RWPE2 (cell line): ENCODE data around the gene THAP4.

ENCODE experiments used
- ATAC-seq: fragments of 200-7000 bp; cut with Tn5 transposase; 3 replicates; pipeline ENCODE4 v1.9.1; 2021; ENCODE audit warnings: low read depth
- DNase-seq: peaks from one replicate; pipeline ENCODE4 v3.0.0-alpha.2; 2020; ENCODE audit warnings: low spot score
- H3K27ac ChIP-seq: fragments of 450-650 bp; 2 replicates; pipeline ENCODE4 v1.5.1; 2017; ENCODE audit warnings: mild to moderate bottlenecking; ENCODE audit not compliant: poor library complexity, severe bottlenecking
- H3K27me3 ChIP-seq: fragments of 250-450 bp; sonication (Bioruptor Pico); 2 replicates; pipeline ENCODE4 v1.5.1; 2021; ENCODE audit warnings: mild to moderate bottlenecking, moderate library complexity; ENCODE audit not compliant: insufficient read depth, poor library complexity, severe bottlenecking
- H3K36me3 ChIP-seq: fragments of 250-450 bp; sonication (Bioruptor Pico); 2 replicates; pipeline ENCODE4 v1.5.1; 2020; ENCODE audit warnings: low read depth, mild to moderate bottlenecking, moderate library complexity
- H3K4me1 ChIP-seq: fragments of 250-450 bp; sonication (Bioruptor Pico); 2 replicates; pipeline ENCODE4 v1.5.1; 2021; ENCODE audit warnings: mild to moderate bottlenecking, moderate library complexity; ENCODE audit not compliant: insufficient read depth, poor library complexity, severe bottlenecking
- H3K4me3 ChIP-seq: fragments of 250-450 bp; sonication (Bioruptor Pico); 2 replicates; pipeline ENCODE4 v1.5.1; 2021; ENCODE audit warnings: mild to moderate bottlenecking, moderate library complexity; ENCODE audit not compliant: severe bottlenecking
- H3K9me3 ChIP-seq: fragments of 250-450 bp; sonication (Bioruptor Pico); 2 replicates; pipeline ENCODE4 v1.5.1; 2021; ENCODE audit warnings: mild to moderate bottlenecking, moderate library complexity; ENCODE audit not compliant: severe bottlenecking
- TF ChIP-seq, protein P1 (sequence below): fragments of 450-650 bp; IDR thresholded peaks from one replicate; pipeline ENCODE4 v1.5.1; 2017; ENCODE audit warnings: mild to moderate bottlenecking, moderate library complexity; ENCODE audit not compliant: poor library complexity, severe bottlenecking

Gene THAP4

DNA sequence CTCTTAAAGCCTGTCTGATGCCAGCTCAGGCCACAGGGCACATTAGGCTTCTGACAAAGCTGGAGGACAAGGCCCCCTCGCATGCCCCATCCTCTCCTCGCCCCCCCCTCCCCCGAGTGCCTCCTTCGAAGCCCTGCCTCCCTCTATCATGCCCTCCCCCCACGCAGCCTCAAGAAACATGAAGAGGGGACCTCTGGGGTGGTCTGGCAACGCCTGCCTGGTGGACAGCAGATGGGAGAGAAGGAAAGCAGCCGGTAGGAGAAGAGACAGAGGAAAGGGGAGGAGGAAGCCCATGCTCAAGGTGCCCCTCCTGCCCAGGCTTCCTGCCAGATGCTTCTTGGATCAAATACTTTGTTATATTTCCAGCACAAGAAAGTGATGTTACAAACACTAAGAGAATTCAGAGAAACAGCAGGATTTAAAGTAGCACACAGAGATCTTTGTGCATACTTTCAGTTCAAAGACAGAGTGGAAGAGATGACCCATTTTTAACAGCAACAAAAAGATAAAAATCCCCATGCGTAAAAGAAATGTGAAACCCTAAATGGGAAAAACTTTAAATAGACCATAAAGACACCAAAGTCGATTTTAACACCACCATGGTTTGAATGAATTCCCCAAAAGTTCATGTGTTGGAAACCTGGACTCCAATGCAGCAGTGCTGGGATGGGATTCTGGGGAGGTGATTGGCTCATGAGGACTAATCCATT is 59.4 kb downstream of the THAP4 start:
- DNase-seq = no peak
- no peak for ATAC-seq
- H3K27me3 ChIP-seq = no peaks in the 10 kb centered on the region
- TF ChIP-seq, protein P1, sequence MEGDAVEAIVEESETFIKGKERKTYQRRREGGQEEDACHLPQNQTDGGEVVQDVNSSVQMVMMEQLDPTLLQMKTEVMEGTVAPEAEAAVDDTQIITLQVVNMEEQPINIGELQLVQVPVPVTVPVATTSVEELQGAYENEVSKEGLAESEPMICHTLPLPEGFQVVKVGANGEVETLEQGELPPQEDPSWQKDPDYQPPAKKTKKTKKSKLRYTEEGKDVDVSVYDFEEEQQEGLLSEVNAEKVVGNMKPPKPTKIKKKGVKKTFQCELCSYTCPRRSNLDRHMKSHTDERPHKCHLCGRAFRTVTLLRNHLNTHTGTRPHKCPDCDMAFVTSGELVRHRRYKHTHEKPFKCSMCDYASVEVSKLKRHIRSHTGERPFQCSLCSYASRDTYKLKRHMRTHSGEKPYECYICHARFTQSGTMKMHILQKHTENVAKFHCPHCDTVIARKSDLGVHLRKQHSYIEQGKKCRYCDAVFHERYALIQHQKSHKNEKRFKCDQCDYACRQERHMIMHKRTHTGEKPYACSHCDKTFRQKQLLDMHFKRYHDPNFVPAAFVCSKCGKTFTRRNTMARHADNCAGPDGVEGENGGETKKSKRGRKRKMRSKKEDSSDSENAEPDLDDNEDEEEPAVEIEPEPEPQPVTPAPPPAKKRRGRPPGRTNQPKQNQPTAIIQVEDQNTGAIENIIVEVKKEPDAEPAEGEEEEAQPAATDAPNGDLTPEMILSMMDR = no peak
- no peaks in the 10 kb centered on the region for H3K9me3 ChIP-seq
- no peak overlapping the region for H3K27ac ChIP-seq
- H3K4me3 ChIP-seq = no peak overlapping the region
- H3K36me3 ChIP-seq = 0 out of 2 replicates have a peak, but pooled peaks cover 6% of the 10 kb centered on the region
- no peaks in the 10 kb centered on the region for H3K4me1 ChIP-seq

DNA sequence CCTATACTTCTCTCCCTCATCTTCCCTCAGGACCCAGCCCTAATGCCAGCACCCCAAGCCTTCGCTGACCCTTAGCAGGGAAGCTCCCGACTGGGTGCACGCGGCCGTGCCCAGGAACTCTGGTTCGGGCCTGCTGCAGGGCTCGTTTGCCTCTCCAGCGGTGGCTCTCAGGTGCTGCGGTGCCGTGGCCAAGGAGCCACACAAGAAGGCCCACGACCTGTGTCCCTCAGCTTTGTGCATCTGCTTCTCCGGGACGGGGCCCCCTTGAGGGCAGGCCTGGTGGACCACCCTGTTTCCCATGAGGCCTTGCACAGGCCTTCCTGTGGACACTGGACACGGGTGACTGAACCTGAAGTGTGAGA is 60.7 kb downstream of the THAP4 start:
- TF ChIP-seq, protein P1 = no peak
- H3K9me3 ChIP-seq = no peaks in the 10 kb centered on the region
- DNase-seq (no peak), ATAC-seq (no peak; the same call in 2 of the 3 replicates)
- H3K4me1 ChIP-seq = no peaks in the 10 kb centered on the region
- H3K36me3 ChIP-seq = peaks cover 9% of the 10 kb centered on the region; the same call in 1 of the 2 replicates
- no peak overlapping the region for H3K27ac ChIP-seq
- no peaks in the 10 kb centered on the region for H3K27me3 ChIP-seq
- H3K4me3 ChIP-seq = no peak overlapping the region

DNA sequence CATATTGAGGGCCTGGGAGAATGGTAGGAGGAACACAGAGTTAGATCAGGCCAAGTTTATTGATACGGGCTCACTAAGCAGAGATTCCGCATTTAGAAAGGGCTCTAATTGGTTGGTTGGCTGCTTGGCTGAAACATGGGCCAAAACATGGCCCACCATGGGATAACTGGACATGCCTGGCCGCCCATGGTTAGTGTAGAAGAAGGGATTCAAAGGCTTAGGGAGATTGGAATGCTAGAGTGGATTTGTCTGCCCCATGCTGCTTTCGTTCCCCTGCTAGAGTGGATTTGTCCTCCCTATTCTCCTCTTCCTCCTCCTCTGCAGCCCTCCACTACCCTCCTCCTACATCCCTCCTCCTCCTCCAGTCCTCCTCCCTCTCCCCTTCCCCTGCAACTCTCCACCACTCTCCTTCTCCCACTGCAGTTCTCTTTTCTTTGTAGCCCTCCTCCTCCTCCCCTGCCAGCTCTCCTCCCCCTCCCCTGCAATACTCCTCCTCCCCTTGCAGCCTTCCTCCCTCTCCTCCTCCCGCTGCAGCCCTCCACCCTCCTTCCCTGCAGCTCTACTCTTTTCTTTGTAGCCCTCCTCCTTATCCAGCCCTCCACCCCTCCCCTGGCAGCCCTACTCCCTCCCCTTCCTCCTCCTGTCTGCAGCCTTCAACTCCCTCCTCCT is 61.2 kb downstream of the THAP4 start:
- no peaks in the 10 kb centered on the region for H3K4me1 ChIP-seq
- ATAC-seq (no peak), DNase-seq (no peak)
- H3K36me3 ChIP-seq = peaks cover 9% of the 10 kb centered on the region; the same call in 1 of the 2 replicates
- no peaks in the 10 kb centered on the region for H3K9me3 ChIP-seq
- H3K4me3 ChIP-seq = no peak overlapping the region
- TF ChIP-seq, protein P1 = no peak
- no peaks in the 10 kb centered on the region for H3K27me3 ChIP-seq
- H3K27ac ChIP-seq = no peak overlapping the region

DNA sequence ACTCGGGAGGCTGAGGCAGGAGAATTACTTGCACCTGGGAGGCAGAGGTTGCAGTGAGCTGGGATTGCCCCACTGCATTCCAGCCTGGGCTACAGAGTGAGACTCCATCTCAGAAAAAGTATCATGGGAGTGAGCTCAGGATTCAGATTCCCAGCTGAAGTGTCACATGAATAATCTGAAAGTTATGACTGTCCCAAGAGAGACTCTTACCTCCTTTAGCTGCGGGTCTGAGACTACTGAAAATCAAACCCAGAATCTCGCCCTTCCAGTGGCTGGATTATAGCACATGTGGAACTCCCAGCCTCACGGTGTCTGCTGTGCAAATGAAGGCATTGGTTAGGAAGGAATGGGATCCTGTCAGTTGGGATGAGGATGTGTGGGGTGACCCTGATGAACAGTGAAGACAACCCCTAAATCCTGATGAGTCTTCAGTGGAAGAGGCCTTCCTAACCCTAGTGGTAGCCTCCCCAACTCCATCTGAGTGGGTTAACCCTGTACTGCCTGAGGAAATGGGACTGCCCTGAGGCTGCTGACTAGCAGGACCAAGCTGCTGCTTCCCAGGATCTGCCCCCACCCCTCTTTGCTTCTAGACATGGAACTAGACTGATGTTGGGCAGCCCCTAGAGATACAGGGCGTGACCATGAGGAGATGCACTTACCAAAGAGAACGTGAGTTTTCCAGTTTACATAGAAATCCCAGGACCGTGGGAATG is 61.9 kb downstream of the THAP4 start:
- no peak for DNase-seq
- TF ChIP-seq, protein P1 = no peak
- H3K4me3 ChIP-seq = no peak overlapping the region
- ATAC-seq = peak; percentile 15; the same call in 1 of the 3 replicates
- H3K9me3 ChIP-seq = no peaks in the 10 kb centered on the region
- no peak overlapping the region for H3K27ac ChIP-seq
- no peaks in the 10 kb centered on the region for H3K4me1 ChIP-seq
- peaks cover 9% of the 10 kb centered on the region; the same call in 1 of the 2 replicates for H3K36me3 ChIP-seq
- no peaks in the 10 kb centered on the region for H3K27me3 ChIP-seq
